ENCODE measurements around the gene PRDM15.

PRDM15 gene

DNA sequence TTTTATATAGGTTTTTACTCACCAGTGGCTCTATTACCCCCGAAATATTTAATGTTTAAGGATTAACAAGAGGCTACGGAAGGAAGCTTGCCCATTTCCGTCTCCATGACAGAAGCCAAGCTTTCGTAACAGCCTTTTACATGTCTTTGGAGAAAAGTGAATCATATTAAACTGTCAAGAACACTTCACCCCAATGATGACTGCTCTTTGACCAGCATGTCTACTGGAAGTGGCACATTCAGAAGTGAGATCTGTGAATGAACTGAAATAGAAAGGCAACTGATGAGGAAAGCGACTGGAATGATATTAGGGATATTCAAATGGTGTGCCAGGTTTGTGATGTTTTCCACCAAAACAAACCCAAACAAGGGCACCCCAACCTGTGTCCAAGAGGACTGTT is 8.5 kb upstream of the PRDM15 start:
- no peak for DNase-seq (ENCODE audit: low read depth in 1 of 2, low spot score in 1 of 2)

DNA sequence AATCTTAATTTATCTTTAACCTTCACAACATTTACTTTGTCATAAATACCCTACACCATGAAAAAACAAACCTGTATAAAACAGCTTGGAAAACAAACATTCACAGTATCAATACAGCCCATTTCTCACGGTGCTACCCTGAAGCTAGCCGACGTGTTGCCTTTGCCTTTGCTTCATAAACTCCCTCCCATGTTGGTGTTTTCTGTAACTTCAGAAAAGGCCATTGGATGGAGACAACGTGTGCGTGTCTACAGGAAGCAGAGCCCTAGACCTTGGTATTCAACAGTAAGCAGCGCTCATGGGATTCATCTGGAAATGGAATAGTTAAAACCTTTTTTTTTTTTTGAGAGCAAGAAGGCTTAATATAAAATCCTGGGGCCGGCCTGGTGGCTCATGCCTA is 7.2 kb upstream of the PRDM15 start:
- no peak for DNase-seq (ENCODE audit: low read depth in 1 of 2, low spot score in 1 of 2)

DNA sequence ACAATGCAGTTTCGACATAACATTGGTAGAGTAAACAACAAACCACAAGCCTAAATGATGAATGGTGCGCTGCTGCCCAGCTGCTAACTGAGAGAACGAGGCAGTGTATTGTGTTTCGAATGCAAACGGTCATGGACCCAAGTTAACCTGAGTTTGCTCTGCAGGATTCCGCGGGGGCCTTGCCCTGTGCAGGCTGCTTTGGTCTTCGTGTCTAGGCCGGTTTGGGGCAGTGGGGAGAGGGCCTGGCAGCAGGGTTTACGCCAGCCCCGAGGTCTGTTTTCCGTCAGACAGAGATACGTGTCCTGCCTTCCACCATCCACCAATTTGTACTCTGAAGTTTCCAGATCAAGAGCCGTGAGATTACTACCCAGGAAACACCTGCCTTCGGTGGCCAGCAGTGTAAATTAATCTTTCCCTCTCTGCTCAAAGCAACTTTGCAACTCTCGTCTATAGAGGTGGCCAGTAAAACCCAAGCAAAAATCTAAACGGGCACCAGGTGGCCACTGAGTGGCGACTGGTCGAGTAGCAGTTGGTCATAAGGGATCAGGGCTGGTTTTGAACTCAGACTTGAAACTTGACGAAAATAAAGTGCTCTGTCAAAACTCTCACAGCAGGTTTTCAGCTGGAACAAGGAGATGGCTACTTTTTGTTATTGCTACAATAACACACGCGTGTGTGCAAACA is 6.3 kb upstream of the PRDM15 start:
- no peak for DNase-seq (ENCODE audit: low read depth in 1 of 2, low spot score in 1 of 2)

- no peak for DNase-seq (ENCODE audit: low read depth in 1 of 2, low spot score in 1 of 2)
These were observed 5.4 kb upstream of the PRDM15 start for GRCh38 chr21:41884501-41885030.

DNA sequence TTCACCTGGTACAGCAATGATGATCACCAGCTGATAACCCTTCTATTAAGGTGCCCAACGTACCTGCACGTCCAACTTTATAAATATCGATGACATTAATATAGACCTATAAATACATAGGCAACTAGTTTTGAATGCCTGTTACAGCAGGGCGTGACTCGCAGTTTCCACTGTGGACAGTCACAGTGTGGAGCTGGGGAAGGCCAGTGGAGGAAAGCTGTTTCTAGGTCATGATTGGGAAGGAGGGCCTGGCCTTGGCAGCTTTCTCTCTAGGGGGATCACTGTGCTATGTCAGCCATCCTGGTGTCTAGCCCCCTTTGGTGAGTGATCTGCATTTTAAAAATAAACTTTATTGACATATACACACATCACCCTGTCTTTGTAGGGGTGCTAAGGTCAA is 4.4 kb upstream of the PRDM15 start:
- no peak for DNase-seq (ENCODE audit: low read depth in 1 of 2, low spot score in 1 of 2)

GRCh38 chr21:41881051-41881450 is 1.9 kb upstream of the PRDM15 start:
- DNase-seq (ENCODE audit: low read depth in 1 of 2, low spot score in 1 of 2), result no peak

DNA sequence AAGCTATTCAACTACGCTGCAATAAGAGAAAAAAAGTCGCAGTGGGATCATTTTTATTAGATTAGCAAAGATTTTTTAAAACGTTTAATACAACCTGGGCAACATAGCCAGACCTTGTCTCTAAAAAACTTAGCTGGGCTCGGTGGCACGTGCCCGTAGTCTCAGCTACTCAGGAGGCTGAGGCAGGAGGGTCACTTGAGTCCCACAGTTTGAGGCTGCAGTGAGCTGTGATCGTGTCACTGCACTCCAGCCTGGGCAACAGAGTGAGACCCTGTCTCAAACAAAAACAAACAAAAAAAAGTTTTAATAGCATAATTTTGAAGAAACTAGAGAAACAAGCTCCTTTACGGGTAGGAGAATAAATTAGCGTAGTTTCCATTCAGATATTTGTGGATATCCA is 1.0 kb upstream of the PRDM15 start:
- no peak for DNase-seq (ENCODE audit: low read depth in 1 of 2, low spot score in 1 of 2)

- peak; percentile 54 to 70 for DNase-seq (ENCODE audit: low read depth in 1 of 2, low spot score in 1 of 2)
These were observed 334 bp downstream of the PRDM15 start for GRCh38 chr21:41878831-41879189.

GRCh38 chr21:41877901-41878830 is 978 bp downstream of the PRDM15 start:
- DNase-seq (ENCODE audit: low read depth in 1 of 2, low spot score in 1 of 2), result peak in 1 of 2 donors; percentile 25

GRCh38 chr21:41876928-41877652 is 2.1 kb downstream of the PRDM15 start:
- no peak for DNase-seq (ENCODE audit: low read depth in 1 of 2, low spot score in 1 of 2)

DNA sequence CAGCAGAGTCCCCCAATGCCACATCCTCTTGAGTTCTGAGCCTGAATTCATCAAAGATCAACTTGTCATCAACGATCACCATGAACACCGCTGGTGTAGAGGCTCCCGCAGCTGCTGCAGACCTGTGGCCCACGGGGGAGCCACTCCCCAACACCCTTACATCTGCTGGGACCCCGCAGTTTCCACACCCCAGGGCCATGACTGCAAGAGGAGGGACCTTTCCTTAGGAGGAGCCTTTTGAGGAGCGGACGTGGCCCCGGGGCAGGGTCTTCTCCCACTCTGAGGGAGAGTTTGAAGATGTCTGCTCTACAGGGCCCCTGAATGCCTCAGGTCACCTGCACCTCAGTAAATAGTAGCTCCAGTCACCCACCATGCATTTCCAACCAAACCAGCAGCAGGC is 2.7 kb downstream of the PRDM15 start:
- no peak for DNase-seq (ENCODE audit: low read depth in 1 of 2, low spot score in 1 of 2)

DNA sequence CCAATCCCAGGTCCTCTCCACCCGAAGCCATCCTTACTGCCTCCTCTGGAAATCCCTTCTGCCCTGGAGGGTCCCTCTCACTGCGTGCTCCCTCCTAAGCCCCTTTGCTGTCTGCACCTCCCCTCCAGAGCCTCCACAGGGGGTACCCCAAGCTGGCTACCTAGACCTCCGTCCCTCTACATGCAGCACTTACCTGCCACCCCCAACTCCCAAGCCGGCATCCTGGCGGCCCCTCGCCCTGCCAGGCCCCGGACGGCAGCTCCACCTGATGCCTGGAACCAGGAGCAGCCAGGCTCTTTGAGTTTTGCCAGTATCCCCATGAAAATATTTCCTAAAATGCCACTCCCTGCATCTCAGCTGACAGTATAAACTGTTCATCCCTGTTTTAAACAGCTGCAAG is 4.1 kb downstream of the PRDM15 start:
- DNase-seq (ENCODE audit: low read depth in 1 of 2, low spot score in 1 of 2), result no peak

- DNase-seq (ENCODE audit: low read depth in 1 of 2, low spot score in 1 of 2), result no peak
These were observed 4.5 kb downstream of the PRDM15 start for GRCh38 chr21:41874611-41875010.

DNA sequence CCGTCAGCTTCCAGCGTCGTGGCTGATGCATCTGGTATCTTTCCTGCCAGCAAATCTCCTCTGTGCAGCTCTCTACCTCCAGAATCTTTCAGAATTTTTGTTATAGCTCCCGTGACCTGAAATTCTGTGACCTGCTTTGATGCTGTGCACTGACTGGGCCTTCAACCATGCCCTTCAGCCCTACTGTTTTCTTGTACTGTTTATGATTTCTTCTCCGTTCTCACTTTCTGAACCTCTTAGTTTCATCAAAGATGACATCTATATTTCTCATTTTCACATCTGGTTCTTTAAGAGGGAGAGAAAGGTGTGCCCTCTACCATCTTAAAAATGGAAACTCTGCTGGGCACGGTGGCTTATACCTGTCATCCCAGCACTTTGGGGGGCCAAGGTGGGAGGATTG is 5.7 kb downstream of the PRDM15 start:
- DNase-seq (ENCODE audit: low read depth in 1 of 2, low spot score in 1 of 2), result no peak

DNA sequence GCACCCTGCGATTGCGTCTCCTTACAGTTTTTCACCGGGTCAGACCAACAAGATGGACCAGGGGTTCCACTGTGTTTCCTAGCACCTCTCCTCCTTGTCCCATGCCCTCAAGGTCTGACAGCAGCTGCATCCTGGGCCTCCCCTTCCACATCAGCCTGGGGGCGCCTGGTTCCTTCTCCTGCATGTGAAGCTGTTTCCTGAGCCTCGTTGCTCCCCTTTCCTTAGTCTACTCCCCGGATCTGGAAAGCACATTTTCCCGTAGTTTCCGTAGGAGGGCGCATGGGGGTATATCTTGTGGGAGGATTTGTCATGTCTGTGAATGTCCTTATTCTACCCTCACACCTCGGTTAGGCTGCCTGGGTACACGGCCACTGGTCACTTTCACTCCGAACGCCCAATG is 6.1 kb downstream of the PRDM15 start:
- no peak for DNase-seq (ENCODE audit: low read depth in 1 of 2, low spot score in 1 of 2)

GRCh38 chr21:41871293-41872030 is 7.7 kb downstream of the PRDM15 start:
- DNase-seq (ENCODE audit: low read depth in 1 of 2, low spot score in 1 of 2), result no peak

DNA sequence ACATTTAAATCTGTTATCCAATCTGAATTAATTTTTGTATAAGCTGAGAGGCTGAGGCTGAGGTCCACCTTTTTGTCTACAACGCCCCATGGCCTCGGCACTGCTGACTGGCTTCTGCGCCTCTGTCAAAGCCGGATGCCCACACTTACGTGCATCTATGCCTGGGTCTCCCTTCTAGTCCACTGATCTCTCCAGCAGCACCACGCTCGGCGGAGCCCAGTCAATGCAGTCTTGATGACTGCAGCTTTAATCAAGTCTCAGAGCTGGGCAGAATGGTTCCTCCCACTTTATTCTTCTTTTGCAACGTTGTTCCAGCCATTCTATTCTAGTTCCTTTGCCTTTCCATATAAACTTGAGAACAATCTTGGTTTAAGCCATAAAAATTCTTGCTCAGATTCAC is 9.4 kb downstream of the PRDM15 start:
- no peak for DNase-seq (ENCODE audit: low read depth in 1 of 2, low spot score in 1 of 2)

DNA sequence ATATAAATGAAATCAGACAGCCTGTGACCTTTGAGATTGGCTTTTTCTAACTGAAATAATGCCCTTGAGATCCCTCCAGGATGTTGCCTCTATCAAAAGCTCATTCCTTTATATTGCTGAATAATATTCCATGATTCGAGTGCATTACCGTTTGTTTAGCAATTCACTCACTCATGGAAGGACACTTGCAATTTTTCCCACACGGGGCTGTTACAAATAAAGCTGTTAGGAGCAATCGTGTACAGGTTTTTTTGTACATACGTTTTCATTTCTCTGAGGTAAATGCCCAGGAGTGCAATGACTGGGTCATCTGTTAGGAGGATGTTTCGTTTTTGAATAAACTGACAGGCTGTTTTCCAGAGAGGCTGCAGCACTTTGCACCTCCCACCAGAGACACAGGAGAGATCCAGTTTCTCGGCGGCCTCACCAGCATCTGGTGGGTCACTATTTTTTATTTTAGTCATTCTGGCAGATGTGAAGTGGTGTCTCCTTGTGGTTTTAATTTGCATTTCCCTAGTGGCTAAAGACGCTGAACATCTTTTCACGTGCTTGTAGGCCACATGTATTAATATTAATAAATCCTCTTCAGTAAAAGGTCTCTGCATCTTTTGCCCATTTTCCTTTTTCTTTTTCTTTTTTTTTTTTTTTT is 11.0 kb downstream of the PRDM15 start:
- DNase-seq (ENCODE audit: low read depth in 1 of 2, low spot score in 1 of 2), result no peak

- DNase-seq (ENCODE audit: low read depth in 1 of 2, low spot score in 1 of 2), result no peak
These were observed 11.8 kb downstream of the PRDM15 start for GRCh38 chr21:41867313-41867712.

- no peak for DNase-seq (ENCODE audit: low read depth in 1 of 2, low spot score in 1 of 2)
These were observed 12.8 kb downstream of the PRDM15 start for GRCh38 chr21:41866274-41866809.

Measured in activated CD4-positive, alpha-beta T cell treated with anti-CD3 and anti-CD28 coated beads, Interleukin-2, amount 50 U/mL, for 24 hours (primary cell).